ENCODE measurements around the gene INO80B.
"Not testable (repeated sequence)": the region's sequence is repeated elsewhere in the genome, so short reads cannot be mapped to it uniquely, and the experiment has no call there.

The INO80B gene

GRCh38 chr2:74454654-74455511 lies at the start of gene INO80B:
Gene INO80B (plus strand): TSS chr2:74455087. CDS start chr2:74455117, 30 bp downstream.
- DNase-seq (ENCODE audit: low spot score), result peak; percentile 98

- no peak for DNase-seq (ENCODE audit: low spot score)
These were observed 48.9 kb upstream of the INO80B start for GRCh38 chr2:74406035-74406434.

GRCh38 chr2:74407682-74408081 lies 47.2 kb upstream of the INO80B start:
- no peak for DNase-seq (ENCODE audit: low spot score)

GRCh38 chr2:74413001-74413698 lies 41.7 kb upstream of the INO80B start:
- no peak for DNase-seq (ENCODE audit: low spot score)

- no peak for DNase-seq (ENCODE audit: low spot score)
These were observed 40.4 kb upstream of the INO80B start for GRCh38 chr2:74414441-74414840.

- DNase-seq (ENCODE audit: low spot score), result no peak
These were observed 39.8 kb upstream of the INO80B start for GRCh38 chr2:74414881-74415761.

- no peak for DNase-seq (ENCODE audit: low spot score)
These were observed 39.0 kb upstream of the INO80B start for GRCh38 chr2:74415762-74416395.

- DNase-seq (ENCODE audit: low spot score), result no peak
These were observed 38.1 kb upstream of the INO80B start for GRCh38 chr2:74416778-74417177.

- no peak for DNase-seq (ENCODE audit: low spot score)
These were observed 37.7 kb upstream of the INO80B start for GRCh38 chr2:74417197-74417596.

- no peak for DNase-seq (ENCODE audit: low spot score)
These were observed 37.1 kb upstream of the INO80B start for GRCh38 chr2:74417763-74418162.

GRCh38 chr2:74418312-74418711 lies 36.6 kb upstream of the INO80B start:
- no peak for DNase-seq (ENCODE audit: low spot score)

- DNase-seq (ENCODE audit: low spot score), result no peak
These were observed 35.5 kb upstream of the INO80B start for GRCh38 chr2:74419345-74419744.

- DNase-seq (ENCODE audit: low spot score), result no peak
These were observed 34.9 kb upstream of the INO80B start for GRCh38 chr2:74420006-74420405.

GRCh38 chr2:74420443-74421103 lies 34.3 kb upstream of the INO80B start:
- not testable (repeated sequence) for DNase-seq (ENCODE audit: low spot score)

GRCh38 chr2:74421221-74421870 lies 33.5 kb upstream of the INO80B start, which contains the start of the genes C2orf81 and WDR54:
Gene C2orf81 (minus strand): TSS chr2:74421619. CDS start chr2:74421560, 59 bp downstream.
Gene WDR54 (plus strand): TSS chr2:74421730. CDS start chr2:74422154, 424 bp downstream.
- DNase-seq (ENCODE audit: low spot score), result peak; percentile 95

- DNase-seq (ENCODE audit: low spot score), result no peak
These were observed 31.4 kb upstream of the INO80B start for GRCh38 chr2:74423231-74424095.

- DNase-seq (ENCODE audit: low spot score), result no peak
These were observed 30.5 kb upstream of the INO80B start for GRCh38 chr2:74424139-74424992.

GRCh38 chr2:74424995-74425406 lies 29.9 kb upstream of the INO80B start:
- DNase-seq (ENCODE audit: low spot score), result no peak

GRCh38 chr2:74425523-74425922 lies 29.4 kb upstream of the INO80B start:
- no peak for DNase-seq (ENCODE audit: low spot score)
